ENCODE measurements around the gene GAL3ST3.

- TF ChIP-seq NFRKB (IDR thresholded peaks at IDR 0.05): no peak
- no peak for TF ChIP-seq CTBP1 (IDR thresholded peaks at IDR 0.05; ENCODE audit: borderline replicate concordance)
- no peak for TF ChIP-seq FOXM1 (IDR thresholded peaks at IDR 0.05; ENCODE audit: borderline replicate concordance)
- TF ChIP-seq SP1 (IDR thresholded peaks at IDR 0.05): no peak
- no peak for TF ChIP-seq PKNOX1 (IDR thresholded peaks at IDR 0.05)
- TF ChIP-seq SUZ12 (IDR thresholded peaks at IDR 0.05): no peak
These were observed 9.2 kb downstream of the GAL3ST3 start for GRCh38 chr11:66039765-66040164.
